CD4-positive, alpha-beta T cell treated with Interferon gamma for 1 hour (primary cell): Measurements from ENCODE around the gene EPHB4.
"Not testable (repeated sequence)": the region's sequence is repeated elsewhere in the genome, so short reads cannot be mapped to it uniquely, and the experiment has no call there.

Source experiments
- DNase-seq: peaks from one replicate; pipeline ENCODE4 v3.0.0-alpha.2; 2020

EPHB4 gene

GRCh38 chr7:100819586-100819985, 7.7 kb downstream of the EPHB4 start:
- DNase-seq = no peak

- no peak for DNase-seq
Measured at GRCh38 chr7:100818825-100819224, 8.5 kb downstream of the EPHB4 start.

DNA sequence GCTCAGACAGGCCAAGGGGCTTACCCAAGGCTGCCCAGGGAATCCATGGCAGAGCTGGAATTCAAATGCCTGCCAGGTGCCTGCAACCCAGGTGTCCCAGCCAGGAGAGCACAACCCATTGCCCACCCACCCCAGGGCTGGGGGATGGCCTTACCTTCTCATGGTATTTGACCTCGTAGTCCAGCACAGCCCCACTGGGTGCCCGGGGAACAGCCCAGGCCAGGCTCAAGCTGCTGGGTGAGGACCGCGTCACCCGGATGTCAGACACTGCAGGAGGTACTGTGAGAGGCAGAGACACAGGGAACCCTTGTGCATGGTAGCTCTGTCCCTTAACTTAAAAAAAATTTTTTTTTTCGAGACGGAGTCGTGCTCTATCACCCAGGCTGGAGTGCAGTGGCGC, 9.0 kb downstream of the EPHB4 start:
- DNase-seq = no peak

GRCh38 chr7:100817097-100817496, 10.2 kb downstream of the EPHB4 start:
- DNase-seq = no peak

DNA sequence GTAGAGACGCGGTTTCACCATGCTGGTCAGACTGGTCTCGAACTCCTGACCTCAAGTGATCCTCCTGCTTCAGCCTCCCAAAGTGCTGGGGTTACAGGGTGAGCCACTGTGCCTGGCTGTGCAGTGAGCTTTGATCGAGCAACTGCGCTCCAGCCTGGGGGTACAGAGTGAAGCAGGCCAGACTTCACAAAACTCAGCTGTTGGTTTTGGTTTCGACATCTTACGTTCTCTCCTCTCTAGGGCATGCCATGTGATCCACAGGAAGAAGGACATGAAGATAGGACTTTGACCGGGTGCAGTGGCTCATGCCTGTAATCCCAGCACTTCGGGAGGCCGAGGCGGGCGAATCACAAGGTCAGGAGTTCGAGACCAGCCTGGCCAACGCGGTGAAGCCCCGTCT, 10.8 kb downstream of the EPHB4 start:
- DNase-seq = not testable (repeated sequence)

- no peak for DNase-seq
Measured at GRCh38 chr7:100812729-100813128, 14.6 kb downstream of the EPHB4 start.

GRCh38 chr7:100811480-100811879, 15.8 kb downstream of the EPHB4 start:
- DNase-seq = no peak

DNA sequence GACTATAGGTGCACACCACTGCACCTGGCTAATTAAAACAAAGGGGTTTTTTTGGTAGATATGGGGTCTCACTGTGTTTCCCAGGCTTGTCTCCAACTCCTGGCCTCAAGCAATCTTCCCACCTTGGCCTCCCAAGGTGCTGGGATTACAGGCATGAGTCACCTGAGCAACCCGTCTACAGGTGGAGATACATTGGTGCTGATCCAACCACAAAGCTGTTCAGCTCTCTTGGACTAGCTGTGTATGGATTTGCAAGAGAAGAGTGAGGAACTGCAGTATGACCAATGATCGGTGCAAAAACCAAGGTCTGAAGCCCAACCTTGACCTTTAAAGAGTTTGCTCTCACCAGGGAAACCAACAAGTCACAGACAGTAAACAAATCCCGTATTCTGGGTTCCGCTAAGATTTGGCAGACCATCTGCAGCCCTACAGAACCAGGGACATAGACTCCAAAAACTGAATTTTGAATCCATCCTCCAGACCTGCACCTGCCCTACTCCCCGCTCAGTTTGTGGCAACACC, 18.9 kb downstream of the EPHB4 start:
- DNase-seq = no peak

DNA sequence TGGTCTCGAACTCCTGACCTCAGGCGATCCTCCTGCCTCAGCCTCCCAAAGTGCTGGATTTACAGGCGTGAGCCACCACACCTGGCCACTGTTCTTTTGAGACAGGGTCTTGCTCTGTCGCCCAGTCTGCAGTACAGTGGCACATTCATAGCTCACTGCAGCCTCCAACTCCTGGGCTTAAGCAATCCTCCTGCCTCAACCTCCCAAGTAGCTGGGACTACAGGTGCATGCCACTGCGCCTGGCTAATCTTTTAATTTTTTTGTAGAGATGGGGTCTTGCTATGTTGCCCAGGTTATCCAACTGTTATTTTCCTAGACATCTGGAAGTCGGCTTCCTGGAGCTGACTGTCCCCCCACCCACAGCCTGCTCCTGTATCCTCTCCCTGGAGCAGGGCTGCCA, 20.4 kb downstream of the EPHB4 start:
- not testable (repeated sequence) for DNase-seq

- DNase-seq = no peak
Measured at GRCh38 chr7:100806276-100806675, 21.0 kb downstream of the EPHB4 start.

- no peak for DNase-seq
Measured at GRCh38 chr7:100804681-100805431, 22.5 kb downstream of the EPHB4 start.

GRCh38 chr7:100803398-100804161, 23.7 kb downstream of the EPHB4 start:
- DNase-seq = peak; percentile 78

- no peak for DNase-seq
Measured at GRCh38 chr7:100802951-100803350, 24.4 kb downstream of the EPHB4 start.

GRCh38 chr7:100801833-100802568, 25.3 kb downstream of the EPHB4 start:
- no peak for DNase-seq

GRCh38 chr7:100799037-100799896, 28.1 kb downstream of the EPHB4 start:
- peak; percentile 48 for DNase-seq

DNA sequence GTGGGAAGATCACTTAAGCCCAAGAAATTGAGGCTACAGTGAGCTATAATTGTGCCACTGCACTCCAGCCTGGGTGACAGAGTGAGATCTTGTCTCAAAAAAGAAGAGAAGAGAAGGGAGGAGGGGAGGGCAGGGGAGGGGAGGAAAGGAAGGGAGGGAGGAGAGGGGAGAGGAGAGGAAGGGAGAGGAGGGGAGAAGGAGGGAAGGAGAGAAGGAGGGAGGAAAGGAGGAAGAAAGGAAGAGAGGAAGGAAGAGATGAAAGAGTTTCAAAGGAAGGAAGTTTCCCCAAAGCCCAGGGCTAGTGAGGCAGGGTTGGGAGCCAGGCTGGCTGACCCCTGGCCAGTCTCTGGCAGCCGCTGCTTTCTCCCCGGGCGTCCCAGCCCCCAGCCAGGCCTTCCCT, 32.6 kb downstream of the EPHB4 start:
- DNase-seq = no peak

- DNase-seq = no peak
Measured at GRCh38 chr7:100793806-100794660, 33.3 kb downstream of the EPHB4 start.

GRCh38 chr7:100791881-100792666, 35.2 kb downstream of the EPHB4 start:
- no peak for DNase-seq

DNA sequence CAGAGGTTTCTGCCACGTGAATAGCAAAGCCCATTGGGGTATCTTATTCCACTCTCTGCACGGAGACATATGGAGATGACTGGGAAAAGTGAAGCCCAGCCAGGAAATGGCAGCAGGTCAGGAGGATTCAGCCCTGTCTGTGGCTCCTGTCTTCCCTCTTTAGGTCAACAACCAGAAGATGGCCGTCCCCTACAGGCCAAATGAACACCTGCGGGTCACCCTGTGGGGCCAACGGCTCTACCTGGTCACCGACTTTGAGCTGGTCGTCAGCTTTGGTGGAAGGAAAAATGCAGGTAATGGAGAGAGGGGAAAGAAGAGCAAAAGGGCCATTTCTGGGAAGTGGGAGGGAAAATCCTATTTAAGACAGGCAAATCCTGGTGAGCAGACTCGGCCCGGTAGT, 38.3 kb downstream of the EPHB4 start:
- no peak for DNase-seq

DNA sequence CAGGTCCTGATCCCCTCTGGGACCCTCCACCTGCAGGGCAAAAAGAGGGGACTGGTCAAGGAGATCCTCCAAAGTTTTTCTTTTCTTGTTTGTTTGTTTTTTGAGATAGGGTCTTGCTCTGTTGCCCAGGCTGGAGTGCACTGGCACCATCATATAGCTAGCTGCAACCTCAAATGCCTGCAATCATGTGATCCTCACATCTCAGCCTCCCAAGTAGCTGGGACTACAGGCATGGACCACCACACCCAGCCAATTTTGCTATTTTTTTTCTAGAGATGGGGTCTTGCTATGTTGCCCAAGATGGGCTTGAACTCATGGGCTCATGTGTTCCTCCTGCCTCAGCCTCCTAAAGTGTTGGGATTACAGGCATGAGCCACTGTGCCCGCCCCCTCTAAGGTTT, 41.0 kb downstream of the EPHB4 start:
- no peak for DNase-seq

GRCh38 chr7:100785878-100786277, 41.4 kb downstream of the EPHB4 start:
- no peak for DNase-seq
